ENCODE results near the gene VAMP8. TPM values are rescaled to one million over a fixed set of nuclear protein-coding genes. Genes with fewer than 3 reads are reported as not detected.
A peak's percentile ranks its signal among the peaks of the same experiment; 100 is the strongest.
"Not testable (repeated sequence)": the region's sequence is repeated elsewhere in the genome, so short reads cannot be mapped to it uniquely, and the experiment has no call there.

VAMP8 gene
- total RNA-seq (2014; rRNA removed; shearing (Covaris generic)), result 31.7 and 37.3 TPM in 2 replicates
- 16.7 and 31.7 TPM in 2 replicates for polyA plus RNA-seq (2014; cell fraction: nucleus; rRNA removed)

DNA sequence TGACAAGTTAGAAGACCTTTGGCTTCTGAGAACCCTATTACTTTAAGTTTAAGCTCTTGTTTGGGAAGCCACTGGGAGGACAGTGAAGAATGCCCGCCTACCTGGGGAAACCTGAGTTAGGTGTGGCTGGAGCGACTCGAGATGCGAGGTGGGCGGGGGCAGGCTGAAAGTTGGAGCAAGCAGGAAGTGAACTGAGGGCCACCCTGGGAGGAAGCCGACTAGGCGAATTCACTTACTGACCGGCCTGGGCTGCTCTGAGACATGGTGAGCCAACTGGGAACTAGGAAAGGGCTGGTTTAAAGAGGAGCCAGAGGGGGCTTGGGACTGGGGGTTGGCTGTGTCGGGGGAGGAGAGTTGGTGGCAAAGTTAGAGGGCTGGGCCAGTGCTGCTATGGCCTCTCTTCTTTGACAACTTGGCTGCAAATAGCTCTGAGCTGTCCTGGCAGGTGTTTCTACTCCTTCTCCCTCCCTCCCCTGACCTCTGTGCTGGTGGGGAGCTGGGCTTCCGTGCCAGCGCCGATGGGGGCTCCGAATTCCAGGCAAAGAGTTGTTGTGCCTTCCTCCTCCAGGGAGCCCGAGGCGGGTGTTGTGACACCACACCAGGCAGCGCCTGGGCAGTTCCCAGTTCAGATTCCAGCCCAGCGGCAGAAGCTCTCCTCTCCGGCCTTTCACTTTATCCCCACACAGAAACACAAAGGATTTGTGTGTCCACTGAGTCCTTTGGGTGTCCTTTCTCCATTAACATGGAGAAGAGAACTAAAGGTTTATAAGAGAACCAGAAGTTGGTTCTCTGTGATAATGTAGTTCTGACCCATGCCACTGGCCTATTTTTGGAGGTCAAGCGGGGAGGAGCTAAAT is at the start of gene VAMP8:
Gene VAMP8 (plus strand): TSS at position 201 of the 857 bp plus-strand sequence. CDS start 61 bp downstream, at position 262.
- DNase-seq (ENCODE audit: extremely low read depth, low read depth), result no peak

DNA sequence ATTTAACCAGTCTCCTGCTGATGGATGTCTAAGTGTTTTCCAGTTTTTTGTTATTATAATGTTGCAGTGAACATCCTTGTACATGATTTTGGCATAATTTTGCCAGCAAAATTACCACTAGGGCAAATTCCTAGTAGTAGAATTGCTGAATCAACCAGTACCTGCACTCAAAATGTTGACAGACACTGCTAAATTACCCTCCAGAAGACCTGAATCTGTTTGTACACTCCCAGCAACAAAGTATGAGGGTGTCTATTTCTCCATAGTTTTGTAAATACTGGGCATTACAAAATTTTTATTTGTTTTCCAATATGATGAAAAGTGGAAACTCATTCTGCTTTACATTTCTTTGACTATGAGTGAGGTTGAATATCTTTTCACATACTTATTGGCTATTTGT is 49.6 kb upstream of the VAMP8 start:
- DNase-seq (ENCODE audit: extremely low read depth, low read depth), result no peak

DNA sequence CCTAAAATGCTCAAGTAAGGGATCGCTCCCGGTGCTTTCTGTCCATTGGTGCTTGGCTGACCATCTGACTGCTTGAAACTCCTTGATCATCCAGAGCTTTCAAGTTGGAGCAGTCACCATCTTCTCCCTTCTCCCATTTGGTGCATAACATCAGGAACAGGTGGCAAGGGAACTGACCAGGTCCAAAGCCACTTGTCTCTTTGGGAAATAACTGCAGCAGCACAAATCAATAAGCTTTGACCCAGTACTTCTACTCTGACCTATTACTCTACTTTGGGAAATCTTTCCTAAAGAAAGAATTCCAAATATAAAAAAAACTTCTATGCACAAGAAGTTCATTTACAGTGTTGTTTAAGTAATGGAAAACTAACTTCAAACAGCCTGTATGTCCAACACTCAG is 49.0 kb upstream of the VAMP8 start:
- DNase-seq (ENCODE audit: extremely low read depth, low read depth), result no peak

DNA sequence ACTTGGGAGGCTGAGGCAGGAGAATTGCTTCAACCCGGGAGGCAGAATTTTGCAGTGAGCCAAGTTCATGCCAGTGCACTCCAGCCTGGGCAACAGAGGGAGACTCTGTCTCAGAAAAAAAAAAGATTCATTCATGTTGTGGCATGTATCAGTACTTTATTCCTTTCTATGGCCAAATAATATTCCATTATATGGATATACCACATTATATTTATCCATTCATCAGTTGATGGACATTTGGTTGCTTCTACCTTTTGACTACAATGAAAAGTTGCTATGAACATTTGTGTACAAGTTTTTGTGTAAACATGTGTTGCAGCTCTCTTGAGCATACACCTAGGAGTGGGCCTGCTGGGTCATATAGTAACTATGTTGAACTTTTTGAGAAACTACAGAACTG is 47.6 kb upstream of the VAMP8 start:
- no peak for DNase-seq (ENCODE audit: extremely low read depth, low read depth)

DNA sequence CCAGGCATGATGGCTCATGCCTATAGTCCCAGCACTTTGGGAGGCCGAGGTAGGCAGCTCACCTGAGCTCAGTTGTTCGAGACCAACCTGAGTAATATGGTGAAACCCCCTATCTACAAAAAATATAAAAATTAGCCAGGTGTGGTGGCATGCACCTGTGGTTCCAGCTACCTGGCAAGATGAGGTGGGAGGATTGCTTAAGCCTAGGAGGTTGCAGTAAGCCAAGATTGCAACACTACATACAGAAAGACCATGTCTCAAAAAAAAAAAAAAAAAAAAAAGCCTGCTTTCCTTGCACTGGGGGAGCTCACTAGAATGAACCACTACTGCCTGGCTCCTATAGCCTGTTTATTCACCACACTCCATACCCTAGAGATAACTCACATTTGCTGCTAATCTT is 45.8 kb upstream of the VAMP8 start:
- no peak for DNase-seq (ENCODE audit: extremely low read depth, low read depth)

DNA sequence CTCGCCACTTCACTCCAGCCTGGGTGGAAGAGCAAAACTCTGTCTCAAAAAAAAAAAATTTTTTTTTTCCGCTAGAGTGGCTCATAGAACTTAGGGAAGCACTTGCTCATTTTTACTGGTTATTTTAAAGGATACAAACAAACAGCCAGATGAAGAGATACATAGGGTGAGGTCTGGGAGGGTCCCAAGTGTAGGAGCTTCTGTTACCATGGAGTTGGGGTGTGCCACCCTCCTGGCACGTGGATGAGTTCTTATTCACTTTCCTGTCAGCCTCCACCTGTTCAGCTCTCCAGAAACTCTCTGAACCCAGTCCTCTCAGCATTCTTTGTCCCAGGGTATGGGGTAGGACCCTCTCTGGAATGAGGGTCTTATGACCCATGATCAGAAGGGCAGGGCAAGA is 43.3 kb upstream of the VAMP8 start:
- no peak for DNase-seq (ENCODE audit: extremely low read depth, low read depth)

DNA sequence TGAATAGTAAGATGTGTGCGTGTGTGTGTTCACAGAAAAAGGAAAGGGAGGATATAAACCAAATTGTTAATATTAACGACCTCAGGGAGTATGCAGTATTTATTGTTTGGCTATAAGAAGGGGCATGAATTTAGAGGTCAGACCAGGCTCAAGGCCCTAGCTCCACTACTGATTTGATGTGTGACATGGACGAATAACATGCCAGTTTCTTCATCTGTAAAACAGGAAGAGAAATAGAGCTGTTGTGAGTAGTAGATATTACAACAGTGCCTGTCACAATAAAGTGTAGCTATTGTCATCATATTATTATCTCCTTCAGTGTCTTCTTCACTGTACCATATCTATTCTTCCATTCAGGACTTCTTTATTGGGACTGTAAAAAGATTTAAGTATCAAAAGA is 42.5 kb upstream of the VAMP8 start:
- no peak for DNase-seq (ENCODE audit: extremely low read depth, low read depth)

DNA sequence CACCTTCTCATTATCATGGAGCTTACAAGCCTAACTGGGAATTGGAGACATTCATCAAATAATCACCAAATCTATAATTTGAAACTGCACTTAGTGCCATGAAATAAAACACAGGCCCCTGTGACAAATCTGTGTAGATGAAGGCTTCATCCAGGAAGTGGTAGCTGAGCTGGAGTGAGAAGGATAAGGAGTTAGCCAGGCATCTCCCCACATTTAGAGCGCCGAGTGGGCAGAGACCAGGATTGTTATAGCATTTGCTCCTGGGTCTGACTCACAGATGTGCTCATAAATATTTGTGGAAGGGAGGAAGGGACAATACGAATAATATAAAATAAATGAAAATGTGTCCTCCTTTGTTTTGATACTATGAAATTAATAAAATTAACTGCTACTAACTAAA is 40.9 kb upstream of the VAMP8 start:
- DNase-seq (ENCODE audit: extremely low read depth, low read depth), result no peak

DNA sequence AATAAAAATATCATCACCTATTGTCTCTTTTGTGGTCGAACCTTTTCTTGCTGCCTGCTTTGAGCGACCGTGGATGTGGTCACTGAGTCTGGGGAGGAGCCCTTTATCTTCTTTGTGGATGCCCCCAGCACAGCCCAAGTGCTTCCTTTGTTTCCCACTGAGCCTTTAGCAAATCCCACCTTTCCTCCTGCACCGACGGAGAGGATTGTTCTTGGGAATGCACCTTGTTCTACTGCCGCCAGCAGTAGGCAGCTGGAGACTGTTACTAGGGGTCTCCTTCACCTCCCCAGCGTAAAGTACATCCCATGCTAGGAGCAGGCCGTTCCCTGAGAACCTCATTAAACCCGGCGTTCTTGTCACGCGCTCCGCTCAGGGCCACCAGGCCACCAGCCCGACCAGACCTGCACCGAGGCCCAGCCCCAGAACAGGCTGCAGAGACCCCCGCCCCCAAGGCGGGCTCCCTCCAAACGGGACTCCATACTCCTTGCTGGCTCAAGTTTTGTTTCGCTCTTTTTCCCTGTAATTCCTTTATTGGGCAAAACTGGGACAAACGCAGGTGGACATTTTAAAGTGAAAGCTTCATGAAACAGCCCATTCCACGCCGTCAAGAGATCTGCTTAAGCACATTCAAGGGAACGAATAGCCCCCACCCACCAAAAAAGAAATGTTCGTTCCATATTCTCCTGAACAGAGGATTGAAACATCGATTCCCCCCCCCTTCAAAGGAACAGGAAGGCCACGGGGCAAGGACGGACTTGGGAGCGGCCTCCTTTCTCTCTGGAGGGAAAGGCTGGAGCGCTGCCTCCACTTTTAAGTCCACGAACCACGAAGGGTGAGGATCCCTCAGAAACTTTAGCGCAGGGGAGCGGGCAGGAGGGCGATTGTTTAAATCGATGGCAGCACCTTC is 39.5 kb upstream of the VAMP8 start:
- DNase-seq (ENCODE audit: extremely low read depth, low read depth), result no peak

DNA sequence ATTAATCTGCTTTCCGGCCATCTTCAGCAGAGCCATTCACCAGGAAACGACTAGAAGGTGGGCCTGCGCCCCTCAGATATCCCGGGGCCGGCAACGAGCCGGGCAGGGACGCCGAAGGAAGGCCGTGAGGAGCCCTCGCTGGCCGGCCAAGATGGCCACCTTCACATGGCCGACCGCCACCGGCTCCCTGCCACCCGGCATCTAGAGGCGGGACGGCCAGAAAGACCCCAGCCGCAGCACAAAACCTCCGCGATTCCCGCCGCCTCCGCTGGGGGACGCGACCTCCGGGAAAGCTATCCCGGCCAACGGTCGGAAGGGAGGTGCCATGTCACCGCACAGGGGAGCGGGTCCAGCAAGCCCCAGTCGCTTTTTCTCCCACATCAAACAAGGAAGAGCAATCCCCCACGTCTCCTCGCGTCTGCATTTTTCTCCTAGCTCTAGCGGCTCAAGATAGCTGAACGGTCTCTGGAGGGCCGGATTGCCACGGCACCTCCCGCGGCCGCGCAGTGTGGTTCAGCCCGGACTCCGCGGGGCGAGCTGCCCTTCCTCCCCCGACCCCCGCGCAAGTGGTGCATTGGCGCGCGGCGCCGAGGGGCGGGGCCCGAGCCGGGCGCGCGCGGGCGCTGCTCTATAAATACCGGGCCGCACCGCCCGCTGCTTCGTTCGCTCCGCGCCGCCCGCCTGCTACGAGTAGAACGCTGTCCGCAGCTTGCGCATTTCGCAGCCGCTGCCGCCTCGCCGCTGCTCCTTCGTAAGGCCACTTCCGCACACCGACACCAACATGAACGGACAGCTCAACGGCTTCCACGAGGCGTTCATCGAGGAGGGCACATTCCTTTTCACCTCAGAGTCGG is 38.7 kb upstream of the VAMP8 start, which contains the start of gene MAT2A:
Gene MAT2A (plus strand): TSS at position 662 of the 854 bp plus-strand sequence. CDS start 120 bp downstream, at position 782.
- peak; percentile 91 for DNase-seq (ENCODE audit: extremely low read depth, low read depth)

DNA sequence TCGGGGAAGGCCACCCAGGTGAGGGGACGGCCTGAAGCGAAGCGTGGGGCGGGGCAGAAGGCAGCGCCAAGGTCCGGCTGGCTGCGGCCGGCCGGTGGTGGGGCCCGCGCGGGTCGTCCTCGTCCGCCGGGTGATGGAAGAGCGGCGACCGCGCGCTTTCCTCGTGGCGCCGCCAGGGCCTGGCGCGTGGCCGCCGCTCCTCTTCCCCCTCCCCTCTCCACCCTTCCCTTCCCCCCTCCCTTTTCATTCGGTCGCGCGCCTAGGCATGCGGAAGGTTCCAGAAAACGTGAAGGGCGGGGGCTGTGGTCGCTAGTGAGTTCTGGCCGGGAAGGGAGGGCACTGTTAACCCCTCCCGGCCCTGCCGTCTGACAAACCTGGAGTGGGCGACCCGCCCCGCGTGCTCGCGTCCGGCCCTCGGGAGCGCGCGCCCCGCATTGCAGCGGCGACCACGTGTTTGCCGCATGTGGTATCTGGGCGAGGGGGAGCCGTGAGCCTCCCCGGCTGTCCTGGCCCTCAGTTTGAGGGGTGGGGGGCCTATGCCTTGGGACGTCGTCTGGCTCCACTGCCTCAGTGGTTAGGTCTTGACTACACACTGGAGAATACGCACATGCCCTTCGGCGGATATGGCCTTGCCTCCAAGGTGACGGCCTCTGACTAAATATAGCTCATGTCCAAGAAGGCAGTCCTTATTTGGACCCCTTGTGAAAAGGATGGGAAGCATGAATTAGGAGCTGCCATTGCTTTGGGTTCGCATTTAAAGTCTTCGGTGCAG is 37.8 kb upstream of the VAMP8 start:
- peak; percentile 56 for DNase-seq (ENCODE audit: extremely low read depth, low read depth)

DNA sequence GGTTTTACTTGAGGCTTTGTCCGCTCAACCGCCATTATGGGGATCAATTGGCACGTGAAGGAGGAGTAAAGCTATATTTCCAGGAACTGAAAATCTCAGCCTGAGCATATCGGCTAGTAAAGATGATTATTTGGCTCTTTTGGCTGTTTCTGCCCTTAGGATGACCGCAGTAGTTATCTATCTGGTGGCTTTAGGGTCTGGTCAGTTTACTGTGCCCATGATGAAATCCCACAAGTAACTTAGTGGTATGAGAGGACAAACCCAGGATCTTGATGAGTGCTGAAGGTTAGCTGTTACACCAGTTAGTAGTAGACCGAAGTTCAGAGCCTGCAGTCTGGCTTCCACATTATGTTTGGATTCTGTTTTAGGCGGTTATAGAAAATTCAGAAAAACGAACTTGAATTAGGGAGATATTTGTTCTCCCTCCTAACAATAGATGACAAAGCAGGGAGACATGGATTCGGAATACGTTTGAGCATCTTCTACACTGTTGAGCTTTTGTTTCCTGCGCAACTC is 37.2 kb upstream of the VAMP8 start:
- DNase-seq (ENCODE audit: extremely low read depth, low read depth), result no peak

DNA sequence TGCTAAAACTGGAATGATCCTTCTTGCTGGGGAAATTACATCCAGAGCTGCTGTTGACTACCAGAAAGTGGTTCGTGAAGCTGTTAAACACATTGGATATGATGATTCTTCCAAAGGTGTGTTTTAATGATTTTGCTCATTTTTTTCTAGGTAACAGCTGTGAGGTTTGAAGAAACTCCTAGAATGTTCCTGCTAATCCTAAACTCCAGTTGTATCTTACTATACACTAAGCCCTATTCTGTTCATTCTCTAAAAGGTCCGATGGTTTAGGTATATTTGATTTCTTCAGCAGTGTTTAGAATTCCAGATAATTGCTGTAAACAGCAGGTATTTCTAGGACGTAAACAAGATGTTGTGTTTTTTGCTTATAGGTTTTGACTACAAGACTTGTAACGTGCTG is 36.1 kb upstream of the VAMP8 start:
- DNase-seq (ENCODE audit: extremely low read depth, low read depth), result no peak

DNA sequence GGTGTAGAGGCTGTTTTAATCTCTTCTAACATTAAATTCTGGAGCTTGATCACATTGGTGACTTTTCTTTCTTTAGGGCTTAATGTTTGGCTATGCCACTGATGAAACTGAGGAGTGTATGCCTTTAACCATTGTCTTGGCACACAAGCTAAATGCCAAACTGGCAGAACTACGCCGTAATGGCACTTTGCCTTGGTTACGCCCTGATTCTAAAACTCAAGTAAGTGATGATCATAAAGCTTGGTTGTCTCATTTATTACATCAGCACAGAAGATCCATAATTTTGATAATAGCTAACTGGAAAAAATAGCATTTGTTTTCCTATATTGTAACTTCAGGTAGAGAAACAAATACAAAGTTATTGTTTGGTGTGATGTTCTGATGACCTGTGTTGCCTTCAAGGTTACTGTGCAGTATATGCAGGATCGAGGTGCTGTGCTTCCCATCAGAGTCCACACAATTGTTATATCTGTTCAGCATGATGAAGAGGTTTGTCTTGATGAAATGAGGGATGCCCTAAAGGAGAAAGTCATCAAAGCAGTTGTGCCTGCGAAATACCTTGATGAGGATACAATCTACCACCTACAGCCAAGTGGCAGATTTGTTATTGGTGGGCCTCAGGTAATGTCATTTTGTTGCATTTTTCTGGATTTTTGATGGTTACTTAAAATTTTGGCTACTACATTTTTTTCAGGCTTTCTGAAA is 35.5 kb upstream of the VAMP8 start:
- DNase-seq (ENCODE audit: extremely low read depth, low read depth), result no peak

DNA sequence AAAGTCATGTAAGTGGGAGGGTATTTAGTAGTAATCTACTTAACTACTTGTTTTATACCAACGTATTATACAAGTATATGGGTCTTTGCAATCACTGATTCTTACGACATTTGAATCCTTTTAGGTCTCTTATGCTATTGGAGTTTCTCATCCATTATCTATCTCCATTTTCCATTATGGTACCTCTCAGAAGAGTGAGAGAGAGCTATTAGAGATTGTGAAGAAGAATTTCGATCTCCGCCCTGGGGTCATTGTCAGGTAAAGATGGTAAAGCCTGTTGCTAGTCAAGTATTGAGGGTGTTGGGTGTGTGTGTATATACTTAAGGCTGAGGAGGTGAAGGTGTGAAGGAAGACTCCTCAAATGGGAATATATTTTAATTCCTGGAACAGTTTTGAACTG is 34.6 kb upstream of the VAMP8 start:
- DNase-seq (ENCODE audit: extremely low read depth, low read depth), result no peak

DNA sequence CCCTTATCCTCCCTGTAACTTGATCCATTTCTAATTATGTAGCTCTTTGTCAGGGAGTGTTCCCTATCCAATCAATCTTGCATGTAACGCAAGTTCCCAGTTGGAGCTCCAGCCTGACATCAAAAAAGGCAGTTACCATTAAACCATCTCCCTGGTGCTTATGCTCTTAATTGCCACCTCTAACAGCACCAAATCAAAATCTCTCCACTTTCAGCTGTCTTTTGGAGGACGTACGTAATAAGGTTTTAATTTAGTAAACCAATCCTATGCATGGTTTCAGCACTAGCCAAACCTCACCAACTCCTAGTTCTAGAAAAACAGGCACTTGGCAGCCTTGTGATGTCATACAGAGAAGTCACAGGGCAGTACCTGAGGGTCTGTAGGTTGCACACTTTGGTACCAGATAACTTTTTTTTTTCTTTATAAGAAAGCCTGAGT is 33.1 kb upstream of the VAMP8 start:
- DNase-seq (ENCODE audit: extremely low read depth, low read depth), result not testable (repeated sequence)

DNA sequence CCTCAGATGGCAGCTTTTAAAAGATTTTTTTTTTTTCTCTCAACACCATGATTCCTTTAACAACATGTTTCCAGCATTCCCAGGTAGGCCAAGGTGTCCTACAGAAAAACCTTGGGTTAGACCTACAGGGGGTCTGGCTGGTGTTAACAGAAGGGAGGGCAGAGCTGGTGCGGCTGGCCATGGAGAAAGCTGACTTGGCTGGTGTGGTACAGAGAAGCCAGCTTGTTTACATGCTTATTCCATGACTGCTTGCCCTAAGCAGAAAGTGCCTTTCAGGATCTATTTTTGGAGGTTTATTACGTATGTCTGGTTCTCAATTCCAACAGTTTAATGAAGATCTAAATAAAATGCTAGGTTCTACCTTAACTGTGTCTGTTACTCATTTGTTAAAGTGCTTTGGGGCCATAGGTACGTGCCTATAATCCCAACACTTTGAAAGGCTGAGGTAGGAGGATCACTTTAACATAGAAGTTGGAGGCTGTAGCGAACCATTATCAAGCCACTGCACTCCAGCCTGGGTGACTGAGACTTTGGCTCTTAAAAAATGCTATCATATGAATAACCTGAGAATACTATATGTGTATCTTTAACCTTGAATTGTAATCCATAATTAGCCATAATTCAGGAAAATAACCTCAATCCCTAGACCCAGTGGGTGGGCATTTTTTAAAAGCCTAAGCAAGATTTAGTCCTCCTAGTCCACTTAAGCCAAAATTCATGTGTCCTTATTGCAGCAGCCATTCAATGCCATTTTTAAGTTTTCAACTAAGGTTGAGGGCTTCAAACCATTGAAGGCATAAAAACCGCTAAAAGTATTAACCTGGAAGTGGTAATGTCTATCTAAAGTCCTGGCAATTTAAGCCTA is 32.2 kb upstream of the VAMP8 start:
- not testable (repeated sequence) for DNase-seq (ENCODE audit: extremely low read depth, low read depth)

DNA sequence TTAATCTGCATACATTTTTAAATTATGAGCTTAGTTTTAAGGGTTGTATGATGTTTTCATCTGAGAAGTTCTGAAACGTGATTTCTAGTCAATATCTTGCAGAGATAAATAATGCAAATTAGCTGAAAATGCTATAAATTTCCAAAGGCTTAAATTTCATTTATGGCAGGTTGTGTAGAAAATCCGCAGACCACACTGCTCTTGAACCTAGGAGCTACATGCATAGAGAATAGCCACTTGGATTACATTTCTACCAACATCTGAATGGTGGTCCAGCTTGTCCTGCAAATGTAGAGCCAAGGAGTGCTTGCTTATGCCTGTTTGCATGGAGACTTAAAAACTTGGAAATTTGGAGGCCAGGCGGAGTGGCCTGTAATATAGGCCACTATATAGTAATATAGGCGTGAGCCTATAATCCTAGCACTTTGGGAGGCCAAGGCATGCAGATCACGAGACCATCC is 31.6 kb upstream of the VAMP8 start:
- no peak for DNase-seq (ENCODE audit: extremely low read depth, low read depth)

Measured in NCI-H460 (cell line).